Smooth muscle cell (in vitro differentiated cells): ENCODE data around the gene DUSP18. TPM values are rescaled to one million over a fixed set of nuclear protein-coding genes. Genes with fewer than 3 reads are reported as not detected.

ENCODE experiments used
- DNase-seq: peaks from one replicate; lab custom pipeline; 2025; ENCODE audit not compliant: unreplicated experiment; lab: John Stamatoyannopoulos, UW
- H2AFZ ChIP-seq: fragments of 200-600 bp; sonication (generic); 2 replicates; pipeline ENCODE4 v1.6.0; 2016; ENCODE audit warnings: antibody characterized with exemption, low read depth, mild to moderate bottlenecking
- H3F3A ChIP-seq: fragments of 200-600 bp; sonication (generic); 2 replicates; pipeline ENCODE4 v1.6.0; 2017; ENCODE audit warnings: antibody characterized with exemption, low read depth
- H3K27ac ChIP-seq: fragments of 200-600 bp; sonication (generic); 2 replicates; pipeline ENCODE4 v1.5.1; 2016; ENCODE audit warnings: low read depth, mild to moderate bottlenecking
- H3K27me3 ChIP-seq: fragments of 200-600 bp; sonication (generic); 2 replicates; pipeline ENCODE4 v1.6.1; 2016; ENCODE audit warnings: low read depth, mild to moderate bottlenecking
- H3K36me3 ChIP-seq: fragments of 200-600 bp; sonication (generic); 2 replicates; pipeline ENCODE4 v1.5.1; 2016; ENCODE audit warnings: low read depth
- H3K4me1 ChIP-seq: fragments of 200-600 bp; sonication (generic); 2 replicates; pipeline ENCODE4 v1.5.1; 2016; ENCODE audit warnings: low read depth
- H3K4me2 ChIP-seq: fragments of 200-600 bp; sonication (generic); 2 replicates; pipeline ENCODE4 v1.6.0; 2016; ENCODE audit warnings: mild to moderate bottlenecking
- H3K4me3 ChIP-seq: fragments of 200-600 bp; sonication (generic); 2 replicates; pipeline ENCODE4 v1.5.1; 2016; ENCODE audit warnings: mild to moderate bottlenecking
- H3K79me2 ChIP-seq: fragments of 200-600 bp; sonication (generic); 2 replicates; pipeline ENCODE4 v1.6.0; 2016; ENCODE audit warnings: low read depth, mild to moderate bottlenecking
- H3K9ac ChIP-seq: fragments of 200-600 bp; sonication (generic); 2 replicates; pipeline ENCODE4 v1.6.0; 2016; ENCODE audit warnings: low read depth
- H3K9me3 ChIP-seq: fragments of 200-600 bp; sonication (generic); replicated peaks from 2 replicates; pipeline ENCODE4 v1.5.1; 2016; ENCODE audit warnings: low read depth
- H4K20me1 ChIP-seq: fragments of 200-600 bp; sonication (generic); 2 replicates; pipeline ENCODE4 v1.6.0; 2016; ENCODE audit warnings: low read depth
- WGBS: methylation state at CpG from one replicate; pipeline ENCODE4 v1.1.7; 2016; ENCODE audit warnings: low lambda C conversion rate; 5-methylcytosine and 5-hydroxymethylcytosine counted together
- polyA plus RNA-seq: library from polyadenylated mRNA; unstranded; fragments of >200 nt; fragmentation: Nextera tagmentation; extraction: Ambion mirVana; gene quantifications from 2 replicates; pipeline ENCODE4 v1.2.1, GENCODE V29; 2016
- total RNA-seq: library from RNA; depleted of rRNA; stranded (reverse); fragments of >200 nt; gene quantifications from 2 replicates; pipeline ENCODE4 v1.2.3, GENCODE V29; 2014
- TF ChIP-seq, protein P1 (sequence below): fragments of 200-600 bp; sonication (generic); IDR thresholded peaks from 2 replicates; pipeline ENCODE4 v1.5.1; 2017; ENCODE audit warnings: borderline replicate concordance, mild to moderate bottlenecking, antibody characterized with exemption; ENCODE audit not compliant: insufficient read depth, poor library complexity, severe bottlenecking

Gene DUSP18
- total and polyA plus RNA-seq, 2 experiments from 2014 or later, result 8.1 to 8.9 TPM

DNA sequence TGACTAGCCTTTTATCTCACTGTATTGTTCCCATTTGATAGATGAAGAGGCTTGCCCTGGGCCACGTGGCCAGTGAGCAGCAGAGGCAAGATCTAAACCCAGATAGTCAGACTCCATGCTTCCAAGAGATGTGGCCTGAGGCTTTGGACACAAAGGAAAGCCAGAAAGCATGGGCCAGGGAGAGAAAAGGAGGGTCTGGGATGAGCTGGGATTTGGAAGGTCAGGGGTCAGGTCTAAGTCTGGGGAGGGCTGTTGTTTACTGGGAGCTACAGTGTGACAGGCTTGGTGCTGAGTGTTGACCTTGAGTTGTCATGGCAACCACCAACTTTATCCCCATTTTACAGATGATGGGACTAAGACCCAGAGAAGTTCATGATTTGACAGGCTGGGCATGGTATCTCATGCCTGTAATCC, 30.0 kb downstream of the DUSP18 start:
- H3K79me2 ChIP-seq, result no peaks in the 10 kb centered on the region
- 48% methylated on average over 1 of the region's 1 CpG for WGBS
- H2AFZ ChIP-seq, result no peak overlapping the region
- H3K4me2 ChIP-seq, result no peak overlapping the region
- no peak overlapping the region for H3K9ac ChIP-seq
- no peak overlapping the region for H3K4me3 ChIP-seq
- no peaks in the 10 kb centered on the region for H3K27me3 ChIP-seq
- DNase-seq, result no peak
- H3K4me1 ChIP-seq, result peaks cover 8% of the 10 kb centered on the region
- TF ChIP-seq, protein P1, sequence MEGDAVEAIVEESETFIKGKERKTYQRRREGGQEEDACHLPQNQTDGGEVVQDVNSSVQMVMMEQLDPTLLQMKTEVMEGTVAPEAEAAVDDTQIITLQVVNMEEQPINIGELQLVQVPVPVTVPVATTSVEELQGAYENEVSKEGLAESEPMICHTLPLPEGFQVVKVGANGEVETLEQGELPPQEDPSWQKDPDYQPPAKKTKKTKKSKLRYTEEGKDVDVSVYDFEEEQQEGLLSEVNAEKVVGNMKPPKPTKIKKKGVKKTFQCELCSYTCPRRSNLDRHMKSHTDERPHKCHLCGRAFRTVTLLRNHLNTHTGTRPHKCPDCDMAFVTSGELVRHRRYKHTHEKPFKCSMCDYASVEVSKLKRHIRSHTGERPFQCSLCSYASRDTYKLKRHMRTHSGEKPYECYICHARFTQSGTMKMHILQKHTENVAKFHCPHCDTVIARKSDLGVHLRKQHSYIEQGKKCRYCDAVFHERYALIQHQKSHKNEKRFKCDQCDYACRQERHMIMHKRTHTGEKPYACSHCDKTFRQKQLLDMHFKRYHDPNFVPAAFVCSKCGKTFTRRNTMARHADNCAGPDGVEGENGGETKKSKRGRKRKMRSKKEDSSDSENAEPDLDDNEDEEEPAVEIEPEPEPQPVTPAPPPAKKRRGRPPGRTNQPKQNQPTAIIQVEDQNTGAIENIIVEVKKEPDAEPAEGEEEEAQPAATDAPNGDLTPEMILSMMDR, result no peak
- peaks cover 11% of the 10 kb centered on the region for H3F3A ChIP-seq
- H3K9me3 ChIP-seq, result no peaks in the 10 kb centered on the region
- no peaks in the 10 kb centered on the region for H4K20me1 ChIP-seq
- no peaks in the 10 kb centered on the region for H3K36me3 ChIP-seq
- no peak overlapping the region for H3K27ac ChIP-seq

DNA sequence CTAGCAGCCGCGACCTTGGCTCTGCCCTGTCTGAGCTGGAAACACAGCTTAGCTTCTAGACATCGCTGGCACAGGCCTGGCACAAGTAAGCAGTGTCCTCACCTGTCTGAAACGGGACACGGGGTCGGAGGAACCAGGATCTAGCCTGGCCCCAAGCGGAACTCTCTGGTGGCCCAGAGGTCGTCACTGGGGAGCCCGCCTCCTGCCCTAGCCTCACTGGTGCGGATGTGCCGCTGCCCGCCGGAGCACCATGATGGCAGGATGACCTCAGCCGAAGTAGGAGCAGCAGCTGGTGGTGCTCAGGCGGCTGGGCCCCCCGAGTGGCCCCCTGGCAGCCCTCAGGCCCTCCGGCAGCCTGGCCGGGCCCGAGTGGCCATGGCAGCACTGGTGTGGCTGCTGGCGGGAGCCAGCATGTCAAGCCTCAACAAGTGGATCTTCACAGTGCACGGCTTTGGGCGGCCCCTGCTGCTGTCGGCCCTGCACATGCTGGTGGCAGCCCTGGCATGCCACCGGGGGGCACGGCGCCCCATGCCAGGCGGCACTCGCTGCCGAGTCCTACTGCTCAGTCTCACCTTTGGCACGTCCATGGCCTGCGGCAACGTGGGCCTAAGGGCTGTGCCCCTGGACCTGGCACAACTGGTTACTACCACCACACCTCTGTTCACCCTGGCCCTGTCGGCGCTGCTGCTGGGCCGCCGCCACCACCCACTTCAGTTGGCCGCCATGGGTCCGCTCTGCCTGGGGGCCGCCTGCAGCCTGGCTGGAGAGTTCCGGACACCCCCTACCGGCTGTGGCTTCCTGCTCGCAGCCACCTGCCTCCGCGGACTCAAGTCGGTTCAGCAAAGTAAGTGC, 31.2 kb downstream of the DUSP18 start:
- H4K20me1 ChIP-seq, result no peaks in the 10 kb centered on the region
- peak overlapping the region; percentile 66 for H3K9ac ChIP-seq
- no peak overlapping the region for H3K27ac ChIP-seq
- no peaks in the 10 kb centered on the region for H3K9me3 ChIP-seq
- H3K36me3 ChIP-seq, result no peaks in the 10 kb centered on the region
- peak overlapping the region; percentile 99 for H3K4me2 ChIP-seq
- peak overlapping the region; percentile 97 for H2AFZ ChIP-seq
- H3K27me3 ChIP-seq, result no peaks in the 10 kb centered on the region
- H3K79me2 ChIP-seq, result no peaks in the 10 kb centered on the region
- DNase-seq, result no peak
- H3F3A ChIP-seq, result peaks cover 11% of the 10 kb centered on the region
- TF ChIP-seq, protein P1, result no peak
- H3K4me3 ChIP-seq, result peak overlapping the region; percentile 67
- H3K4me1 ChIP-seq, result peaks cover 8% of the 10 kb centered on the region
- WGBS, result 79% methylated on average over 45 of the region's 45 CpGs

DNA sequence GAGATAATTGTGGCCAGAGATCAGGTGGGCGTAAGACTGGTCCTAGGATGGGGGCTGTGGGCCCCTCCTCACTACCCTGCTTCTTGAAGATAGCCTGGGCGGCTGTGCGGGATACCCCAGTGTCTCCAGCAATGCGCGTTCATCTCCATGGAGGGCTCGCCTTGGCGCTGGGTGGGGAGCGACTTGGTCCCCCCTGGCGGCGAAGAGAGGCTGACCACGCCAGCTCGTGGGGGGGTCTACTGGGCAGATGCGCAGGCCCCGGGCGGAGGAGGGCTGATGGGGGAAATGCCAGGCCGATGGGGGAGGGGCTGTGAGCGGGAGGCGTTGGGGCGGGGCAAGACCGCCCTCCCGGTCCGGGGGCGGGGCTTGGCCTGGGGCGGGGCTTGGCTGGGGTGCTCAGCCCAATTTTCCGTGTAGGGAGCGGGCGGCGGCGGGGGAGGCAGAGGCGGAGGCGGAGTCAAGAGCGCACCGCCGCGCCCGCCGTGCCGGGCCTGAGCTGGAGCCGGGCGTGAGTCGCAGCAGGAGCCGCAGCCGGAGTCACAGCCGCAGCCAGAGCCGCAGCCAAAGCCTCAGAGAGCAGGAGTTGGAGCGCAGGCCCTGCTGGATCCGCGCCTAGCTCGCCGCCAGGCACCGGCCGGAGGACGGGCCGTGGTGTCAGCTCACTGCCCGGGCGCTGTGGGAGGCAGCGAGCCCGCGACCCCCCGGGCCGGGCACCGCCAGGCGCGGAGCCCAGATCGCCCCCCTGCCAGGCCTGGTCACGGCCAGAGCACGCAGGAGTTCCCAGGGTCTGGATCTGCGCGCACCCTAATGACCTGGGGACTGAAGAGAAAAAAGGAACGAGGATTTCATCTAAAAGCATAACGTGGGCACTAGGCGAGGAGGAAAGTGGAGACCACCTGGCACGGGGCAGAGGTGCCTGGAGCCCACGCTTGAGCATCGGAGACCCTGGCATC, 32.1 kb downstream of the DUSP18 start, which contains the start of gene SLC35E4:
TSS of gene SLC35E4 (plus strand) at position 509 of the 953 bp plus-strand sequence. CDS start 670 bp downstream, outside the sequence.
- peaks cover 8% of the 10 kb centered on the region for H3K4me1 ChIP-seq
- no peaks in the 10 kb centered on the region for H3K36me3 ChIP-seq
- H2AFZ ChIP-seq, result peak within 1 kb of the TSS; percentile 97
- H4K20me1 ChIP-seq, result no peaks in the 10 kb centered on the region
- DNase-seq, result peak; percentile 91
- H3K79me2 ChIP-seq, result no peaks in the 10 kb centered on the region
- H3K27ac ChIP-seq, result peak within 1 kb of the TSS; percentile 52
- no peaks in the 10 kb centered on the region for H3K9me3 ChIP-seq
- peak within 1 kb of the TSS; percentile 66 for H3K9ac ChIP-seq
- peak within 1 kb of the TSS; percentile 67 for H3K4me3 ChIP-seq
- H3F3A ChIP-seq, result peaks cover 11% of the 10 kb centered on the region
- no peaks in the 10 kb centered on the region for H3K27me3 ChIP-seq
- H3K4me2 ChIP-seq, result peak within 1 kb of the TSS; percentile 99
- TF ChIP-seq, protein P1, result peak; percentile 34
- WGBS, result 7% methylated on average over 47 of the region's 75 CpGs
